GM18505 (cell line): ENCODE measurements around the gene SGPL1.
"Not testable (repeated sequence)": the region's sequence is repeated elsewhere in the genome, so short reads cannot be mapped to it uniquely, and the experiment has no call there.

ENCODE experiments used
- ATAC-seq: cut with Tn5 transposase; IDR thresholded peaks from one replicate; pipeline ENCODE4 v1.9.1; 2021; ENCODE audit not compliant: unreplicated experiment
- POLR2A ChIP-seq: IDR thresholded peaks from 4 replicates; pipeline ENCODE4 v1.6.1; 2011; ENCODE audit warnings: borderline replicate concordance; ENCODE audit not compliant: insufficient read depth, insufficient read length; ENCODE audit errors: extremely low read depth

The SGPL1 gene

DNA sequence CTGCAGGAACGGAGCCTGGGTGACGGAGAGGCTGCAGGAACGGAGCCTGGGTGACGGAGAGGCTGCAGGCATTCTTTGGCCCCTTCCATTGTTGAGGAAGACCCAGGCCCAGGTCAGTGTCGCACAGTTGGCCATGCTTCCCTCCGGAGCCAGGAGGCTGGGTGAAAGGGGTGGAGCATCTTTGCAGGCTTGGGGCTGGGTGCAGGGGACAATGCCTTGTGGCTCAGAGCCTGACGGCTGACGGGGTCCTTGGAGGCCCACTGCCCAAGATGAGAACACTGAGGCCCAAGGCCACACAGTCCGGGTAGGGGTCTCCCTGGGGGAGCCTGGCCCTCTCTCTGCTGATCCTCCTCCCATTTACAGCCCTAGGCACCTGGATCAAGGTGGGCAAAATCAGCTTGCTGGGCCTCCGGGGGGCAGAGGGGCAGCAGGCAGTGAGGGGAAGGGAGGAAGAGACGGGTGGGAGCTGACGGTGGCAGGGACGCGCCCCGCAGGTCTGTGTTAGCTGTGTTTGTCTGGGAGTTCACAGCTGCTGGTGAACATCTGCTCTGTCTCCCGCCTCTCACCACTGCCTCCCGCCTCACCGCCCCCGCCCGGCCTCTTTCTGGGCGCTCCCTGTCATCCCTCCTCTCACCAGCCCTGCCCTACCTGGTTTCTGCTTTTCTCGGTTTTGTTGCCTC, 103.2 kb downstream of the SGPL1 start:
- no peak for TF ChIP-seq POLR2A
- ATAC-seq = no peak

- not testable (repeated sequence) for ATAC-seq
Measured at GRCh38 chr10:70919906-70920305, 104.2 kb downstream of the SGPL1 start.

DNA sequence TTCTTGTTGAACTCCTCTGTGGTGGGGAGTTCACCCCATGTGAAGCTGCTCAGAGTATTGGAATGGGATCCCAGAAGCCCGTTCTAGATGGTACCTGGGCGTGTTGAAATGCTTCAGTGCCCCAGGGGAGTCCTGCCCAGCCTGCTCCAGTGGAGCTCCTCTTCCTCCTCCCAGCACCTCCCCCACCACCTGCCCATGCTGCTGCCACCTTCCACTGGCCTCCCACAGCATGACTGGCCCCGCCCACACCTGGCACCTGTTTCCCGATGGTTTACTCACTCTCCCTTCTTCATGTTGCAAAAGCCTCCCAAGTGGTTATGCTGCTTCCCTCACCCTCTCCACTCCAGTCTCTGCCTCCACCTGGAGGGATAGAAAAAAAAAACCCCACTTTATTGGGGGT, 104.8 kb downstream of the SGPL1 start:
- TF ChIP-seq POLR2A = no peak
- ATAC-seq = no peak

GRCh38 chr10:70921285-70921684, 105.5 kb downstream of the SGPL1 start:
- ATAC-seq = no peak
- TF ChIP-seq POLR2A = no peak

- no peak for TF ChIP-seq POLR2A
- no peak for ATAC-seq
Measured at GRCh38 chr10:70923696-70924095, 107.9 kb downstream of the SGPL1 start.

GRCh38 chr10:70925377-70926225, 109.9 kb downstream of the SGPL1 start:
- TF ChIP-seq POLR2A = no peak
- no peak for ATAC-seq

DNA sequence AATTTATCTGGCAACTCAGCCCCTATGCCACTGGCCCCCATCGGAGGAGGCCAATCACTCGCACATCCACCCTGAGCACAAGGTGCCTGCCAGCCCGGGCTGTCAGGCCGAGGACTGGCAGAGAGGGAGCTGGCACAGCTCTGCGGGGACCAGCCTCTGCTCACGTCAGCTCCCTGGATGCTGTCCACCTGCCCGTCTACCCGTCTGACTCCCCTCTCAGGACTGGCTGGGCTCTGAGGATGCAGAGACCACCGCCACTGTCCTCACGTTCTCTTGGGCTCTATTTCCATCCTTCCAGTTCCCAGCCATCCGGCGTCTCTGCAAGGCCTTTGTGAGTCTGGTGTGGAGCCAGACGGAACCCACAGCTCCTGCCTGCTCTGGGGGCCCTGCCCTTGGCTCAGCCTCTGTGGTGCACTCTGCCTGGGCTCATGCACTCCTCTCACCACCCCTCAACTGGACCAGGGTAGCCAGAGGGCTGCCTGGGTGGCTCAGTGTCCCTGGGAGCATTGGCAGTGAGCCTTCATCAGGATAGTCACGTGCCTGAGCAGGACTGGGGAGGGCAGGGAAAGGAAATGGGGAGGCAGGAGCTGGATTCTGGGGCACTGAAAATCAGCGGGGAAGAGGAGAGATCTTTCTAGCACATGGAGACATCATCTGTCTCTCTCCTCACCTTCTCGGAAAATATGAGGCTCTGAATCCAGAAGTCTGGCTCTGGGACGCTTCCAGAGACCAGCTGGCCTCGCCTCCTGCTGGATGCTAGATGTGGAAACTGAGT, 110.7 kb downstream of the SGPL1 start:
- no peak for ATAC-seq
- TF ChIP-seq POLR2A = no peak

GRCh38 chr10:70927189-70927943, 111.6 kb downstream of the SGPL1 start:
- TF ChIP-seq POLR2A = no peak
- ATAC-seq = no peak

DNA sequence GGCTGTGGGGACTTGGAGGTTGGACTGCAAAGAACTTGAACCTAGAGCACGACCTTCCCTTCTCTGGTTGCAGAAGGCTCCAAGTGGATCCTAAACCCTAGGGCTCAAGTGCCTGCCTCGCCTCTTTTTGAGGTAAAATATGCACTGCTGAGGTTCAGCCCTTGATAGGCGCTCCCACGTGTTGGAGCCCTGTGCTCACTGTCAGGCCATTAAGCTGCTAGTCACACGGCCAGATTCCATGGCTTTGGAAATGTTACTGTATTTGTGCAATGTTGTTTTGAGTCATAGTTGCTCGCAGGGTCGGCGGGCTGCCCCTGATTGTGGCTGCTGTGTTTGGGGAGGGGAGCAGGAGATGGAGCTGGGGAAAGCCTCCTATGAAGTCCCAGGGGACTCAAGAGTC, 112.4 kb downstream of the SGPL1 start:
- no peak for ATAC-seq
- TF ChIP-seq POLR2A = no peak

GRCh38 chr10:70930263-70931000, 114.7 kb downstream of the SGPL1 start:
- no peak for ATAC-seq
- no peak for TF ChIP-seq POLR2A
